Stimulated activated CD4-positive, alpha-beta T cell treated with anti-CD3 and anti-CD28 coated beads, Interleukin-12 subunit alpha, Interleukin-12 subunit beta, amount 100 ng/mL, for 24 hours (primary cell): ENCODE data around the gene BCAS1.

Experiments used
- DNase-seq, 2 experiments: peaks; one replicate each; pipeline ENCODE4 v3.0.0-alpha.2; 2020; ENCODE audit warnings: low read depth in 2 of 2

Gene BCAS1

DNA sequence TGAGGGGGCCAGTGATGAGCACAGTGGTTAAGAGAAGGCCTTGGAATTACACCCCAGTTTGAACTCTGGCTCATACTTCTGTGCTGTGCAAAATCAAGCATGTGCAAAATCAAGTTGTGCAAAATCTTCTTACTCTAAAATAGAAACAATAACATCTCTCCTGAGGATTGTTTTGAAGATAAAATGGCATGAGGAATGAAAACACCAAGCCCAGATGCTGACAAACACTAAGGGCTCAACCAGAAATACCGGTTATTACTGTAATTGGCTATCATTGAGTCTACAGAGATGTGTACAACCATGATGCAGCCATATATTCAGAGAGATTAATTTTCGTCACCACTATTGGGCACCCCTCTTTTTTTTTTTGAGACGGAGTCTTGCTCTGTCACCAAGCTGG is 5.9 kb upstream of the BCAS1 start:
- no peak for DNase-seq

DNA sequence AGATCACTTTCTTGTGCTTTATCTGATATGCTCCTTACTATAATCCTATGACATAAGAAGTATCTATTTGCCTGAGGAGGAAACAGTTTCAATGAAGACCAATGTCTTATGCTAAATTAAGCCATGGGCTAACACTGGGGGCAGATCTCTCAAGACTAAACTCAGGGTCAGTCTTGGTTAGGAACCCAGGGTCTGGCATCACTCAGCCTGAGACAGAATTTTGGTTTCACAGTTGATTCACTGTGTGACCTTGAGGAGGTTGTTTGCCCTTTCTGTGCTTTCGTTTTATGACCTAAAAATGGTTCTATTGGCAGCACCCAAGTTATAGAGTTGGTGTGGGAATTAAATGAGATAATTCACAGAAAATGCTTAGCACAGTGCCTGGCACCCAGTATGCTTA is 4.9 kb upstream of the BCAS1 start:
- DNase-seq: no peak

DNA sequence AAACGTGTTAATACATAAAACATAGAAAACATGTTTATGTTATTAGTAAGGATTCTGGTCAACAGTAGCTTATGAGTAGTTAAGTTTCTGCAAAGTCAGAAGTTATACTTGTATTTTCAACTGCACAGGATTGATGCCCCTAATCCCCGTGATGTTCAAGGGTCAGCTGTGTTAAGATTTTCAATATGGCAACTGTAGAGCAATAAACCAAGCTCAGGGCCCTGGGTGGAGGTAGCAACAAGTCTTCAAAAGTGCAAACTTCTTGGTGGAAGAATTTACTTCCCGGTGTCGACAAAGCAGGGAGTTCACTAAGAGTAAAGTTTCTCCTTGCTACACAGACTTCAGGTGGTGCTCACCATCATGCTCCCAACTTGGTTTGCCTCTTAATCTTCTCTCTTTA is 4.1 kb upstream of the BCAS1 start:
- no peak for DNase-seq

DNA sequence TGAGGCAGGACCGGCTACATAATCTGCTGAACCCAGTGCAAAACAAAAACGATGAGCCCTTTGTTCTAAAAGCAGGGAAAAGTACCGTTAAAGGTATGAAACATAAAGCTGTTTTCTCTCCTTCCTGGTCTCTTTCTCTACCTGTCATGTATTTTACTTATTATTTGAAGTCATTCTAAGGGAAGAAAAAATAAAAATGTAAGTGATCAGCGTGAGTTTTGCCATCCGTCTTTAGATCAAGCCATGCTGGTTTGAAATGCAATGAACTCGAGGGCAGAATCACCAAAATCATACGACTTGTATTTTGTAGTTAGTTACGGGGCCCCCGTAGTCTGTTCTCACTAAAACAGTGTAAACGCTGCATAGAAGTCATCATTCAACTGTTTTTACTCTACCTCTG is 2.9 kb upstream of the BCAS1 start:
- no peak for DNase-seq

DNA sequence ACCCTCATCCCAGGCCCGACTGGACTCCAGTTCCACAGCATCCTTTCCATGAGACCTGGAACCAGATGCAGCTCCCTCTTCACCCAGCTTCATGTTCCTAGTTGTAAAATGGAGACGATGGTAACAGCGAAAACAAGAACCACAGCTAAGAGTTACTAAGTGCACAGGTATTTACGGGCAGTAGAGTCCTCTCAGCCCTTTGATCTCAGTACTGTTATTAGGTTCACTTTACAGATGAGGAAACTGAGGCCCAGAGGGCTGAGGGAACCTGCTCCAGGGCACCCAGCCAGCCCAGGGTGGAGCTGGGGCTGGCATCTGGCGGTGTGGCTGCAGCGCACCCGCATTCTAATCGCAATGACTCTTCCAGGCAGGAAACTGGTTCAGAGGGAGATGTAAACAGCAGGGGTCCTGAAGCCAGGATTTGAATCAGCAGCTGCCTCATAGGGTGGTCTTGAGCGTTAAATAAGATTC is 858 bp downstream of the BCAS1 start:
- no peak for DNase-seq

DNA sequence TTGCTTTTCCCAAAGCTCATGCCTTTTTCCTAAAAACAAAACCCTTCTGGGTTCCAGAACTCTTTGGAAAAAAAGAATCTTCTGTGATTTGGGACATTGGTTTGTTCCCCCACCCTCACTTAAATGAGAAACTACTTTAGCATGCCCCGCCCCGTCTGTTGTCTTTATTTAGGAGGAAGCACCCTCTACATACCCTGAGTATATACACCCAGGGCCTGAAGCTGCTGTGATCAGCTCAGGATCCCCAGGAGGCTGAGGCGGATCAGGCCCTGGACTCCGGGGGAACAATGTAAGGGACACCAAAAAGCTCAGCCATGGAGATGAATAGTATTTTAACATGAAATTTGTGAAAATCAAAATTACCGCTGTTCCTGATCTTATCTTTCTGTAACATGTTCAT is 1.4 kb downstream of the BCAS1 start:
- DNase-seq: no peak

DNA sequence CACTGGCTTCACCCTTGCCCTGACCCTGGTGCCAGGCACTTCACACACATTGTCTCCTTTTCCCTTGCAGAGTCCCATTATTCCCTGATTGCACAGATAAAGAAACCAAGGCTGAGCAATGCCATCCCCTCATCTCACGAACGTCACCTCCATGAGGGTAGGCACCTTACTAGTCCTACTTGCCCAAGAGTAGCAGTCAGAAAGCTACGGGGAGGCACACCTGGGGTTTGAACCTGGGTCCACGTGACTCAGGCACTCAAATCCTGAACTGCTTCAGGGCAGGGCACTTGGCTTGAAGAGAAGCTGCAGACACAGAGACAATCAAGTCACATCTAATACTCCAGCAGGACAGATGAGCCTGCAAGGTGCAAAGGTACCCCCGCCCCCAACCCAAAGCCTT is 1.9 kb downstream of the BCAS1 start:
- no peak for DNase-seq

DNA sequence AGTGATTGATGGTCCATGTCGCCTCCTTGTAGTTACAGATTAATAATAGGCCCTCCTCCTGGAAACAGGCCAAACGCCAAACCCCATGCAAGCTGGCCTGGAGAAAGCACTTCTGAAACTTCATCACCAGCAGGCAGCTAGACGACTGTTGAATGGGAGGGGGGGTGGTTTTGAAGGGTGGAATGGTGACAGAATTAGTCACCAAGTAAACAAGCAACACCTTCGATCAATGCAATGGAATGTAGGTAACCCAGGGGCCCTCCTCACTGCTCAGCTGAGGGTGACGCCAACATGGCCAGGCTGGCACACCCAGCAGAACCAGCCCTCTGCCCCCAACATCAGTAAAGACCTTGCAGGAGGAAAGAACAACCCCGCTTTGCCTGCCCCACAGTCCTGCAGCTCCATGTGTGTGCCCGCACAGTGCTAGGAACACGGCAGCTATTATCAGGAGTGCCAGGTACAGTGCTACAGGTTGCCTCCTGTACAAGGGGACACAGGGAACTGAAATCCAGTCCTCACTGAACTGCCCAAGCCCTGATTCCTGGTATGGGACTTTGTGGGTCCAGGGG is 2.7 kb downstream of the BCAS1 start:
- DNase-seq: no peak

DNA sequence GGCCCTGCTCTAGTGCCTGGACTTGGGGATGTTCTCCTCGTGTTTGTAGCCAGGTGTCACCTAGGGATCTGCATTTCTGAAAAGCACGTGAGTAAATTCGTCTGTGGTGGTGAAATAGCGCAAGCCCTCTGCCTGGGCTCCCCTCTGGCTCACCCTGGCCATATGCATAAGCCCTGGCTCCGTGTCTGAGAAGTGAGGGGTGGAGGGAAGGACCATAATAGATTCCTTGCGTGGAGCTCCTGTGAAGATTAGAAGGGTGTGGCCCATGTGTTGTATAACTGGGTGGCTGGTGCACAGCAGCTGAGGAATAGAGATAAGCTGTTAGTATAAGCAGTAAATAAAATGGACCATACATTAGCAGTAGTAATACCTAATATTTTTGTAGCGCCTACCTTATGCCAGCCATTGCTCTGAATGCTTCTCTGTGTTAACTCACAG is 4.8 kb downstream of the BCAS1 start:
- no peak for DNase-seq

DNA sequence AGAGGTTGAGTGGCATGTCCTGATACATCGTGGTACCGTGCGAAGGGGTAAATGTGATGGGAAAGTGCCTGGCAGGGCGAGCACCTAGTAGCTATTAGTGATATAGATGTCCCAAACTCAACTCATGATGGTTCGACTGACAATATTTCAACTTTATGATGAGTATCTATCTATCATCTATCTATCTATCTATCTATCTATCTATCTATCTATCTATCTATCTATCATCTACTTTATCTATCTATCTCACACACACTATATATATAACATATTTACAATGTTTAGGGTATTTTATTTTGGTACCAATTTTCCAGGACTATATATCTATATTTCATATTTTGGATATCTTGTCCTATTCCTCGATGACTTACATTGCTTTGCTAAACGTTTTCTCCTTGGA is 5.5 kb downstream of the BCAS1 start:
- DNase-seq: no peak

DNA sequence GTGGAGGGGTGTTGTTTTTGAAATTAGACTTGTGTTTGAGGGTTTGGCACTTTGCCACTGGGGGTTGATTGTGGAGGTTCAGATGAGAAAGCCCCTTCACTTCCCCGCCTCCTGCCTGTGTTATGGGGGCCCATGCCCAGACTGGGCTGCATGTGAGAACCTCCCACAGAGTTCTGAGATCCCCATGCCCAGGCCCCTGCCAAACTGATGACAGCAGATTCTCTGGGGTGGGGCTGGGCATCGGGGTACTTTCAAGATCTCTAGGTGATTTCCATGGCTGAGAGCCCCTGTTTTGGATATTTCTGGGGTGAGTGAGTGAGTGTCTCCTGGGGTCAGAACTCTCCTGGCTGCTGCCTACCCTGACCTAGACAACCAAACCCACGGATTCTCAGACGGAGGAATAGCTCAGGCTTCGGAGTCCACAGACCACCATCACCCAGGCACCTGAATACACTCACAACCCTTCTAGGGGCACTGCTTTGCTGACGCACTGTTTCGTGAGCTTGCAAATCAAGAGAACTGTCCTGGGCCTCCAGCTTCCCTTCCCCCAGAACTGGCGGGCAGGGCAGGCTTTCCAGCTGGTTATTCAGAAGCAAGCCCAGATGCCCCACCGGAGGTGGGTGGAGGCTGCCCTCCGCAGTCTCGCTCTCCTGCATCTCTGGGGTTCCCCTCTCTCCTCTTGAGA is 6.3 kb downstream of the BCAS1 start:
- no peak for DNase-seq

DNA sequence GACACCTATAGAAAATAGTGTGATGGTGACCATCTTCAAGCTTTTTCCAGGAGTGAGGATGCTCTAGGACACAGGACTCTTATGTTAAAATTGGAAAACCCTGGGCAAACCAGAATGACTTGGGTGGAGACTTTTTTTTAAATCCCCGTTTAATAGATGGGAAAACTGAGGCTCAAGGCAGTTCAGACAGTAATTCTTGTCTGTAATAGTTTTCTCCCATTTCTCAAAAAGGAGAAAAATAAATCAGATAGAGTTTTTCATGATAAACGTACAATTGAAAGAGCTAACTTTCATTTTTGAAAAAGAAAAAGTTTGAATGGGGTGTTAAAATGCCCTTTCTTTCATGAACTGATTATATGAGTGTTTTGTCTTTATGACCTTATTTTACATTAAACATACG is 6.8 kb downstream of the BCAS1 start:
- DNase-seq: no peak

DNA sequence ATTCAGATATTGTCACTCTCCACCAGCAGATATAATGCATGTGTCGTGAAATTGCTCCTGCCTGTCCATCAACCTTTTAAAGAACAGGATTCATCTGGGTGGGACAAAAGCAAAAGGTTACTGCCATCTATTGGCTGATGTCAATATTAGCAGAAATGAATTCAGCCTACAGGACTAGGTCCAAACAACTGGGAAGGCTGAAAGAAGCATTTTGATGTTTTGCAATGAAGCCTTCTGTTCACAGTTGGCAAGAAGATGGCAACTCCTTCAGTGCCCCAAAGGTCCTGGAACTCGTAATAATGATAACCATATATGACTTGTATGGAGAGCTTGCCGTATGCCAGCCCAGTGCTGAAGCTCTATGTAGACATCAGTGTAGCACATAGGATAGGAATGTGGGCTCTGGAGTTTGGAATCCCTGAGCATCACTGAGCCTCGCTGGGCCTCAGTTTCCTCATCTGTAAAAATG is 7.5 kb downstream of the BCAS1 start:
- DNase-seq: no peak

DNA sequence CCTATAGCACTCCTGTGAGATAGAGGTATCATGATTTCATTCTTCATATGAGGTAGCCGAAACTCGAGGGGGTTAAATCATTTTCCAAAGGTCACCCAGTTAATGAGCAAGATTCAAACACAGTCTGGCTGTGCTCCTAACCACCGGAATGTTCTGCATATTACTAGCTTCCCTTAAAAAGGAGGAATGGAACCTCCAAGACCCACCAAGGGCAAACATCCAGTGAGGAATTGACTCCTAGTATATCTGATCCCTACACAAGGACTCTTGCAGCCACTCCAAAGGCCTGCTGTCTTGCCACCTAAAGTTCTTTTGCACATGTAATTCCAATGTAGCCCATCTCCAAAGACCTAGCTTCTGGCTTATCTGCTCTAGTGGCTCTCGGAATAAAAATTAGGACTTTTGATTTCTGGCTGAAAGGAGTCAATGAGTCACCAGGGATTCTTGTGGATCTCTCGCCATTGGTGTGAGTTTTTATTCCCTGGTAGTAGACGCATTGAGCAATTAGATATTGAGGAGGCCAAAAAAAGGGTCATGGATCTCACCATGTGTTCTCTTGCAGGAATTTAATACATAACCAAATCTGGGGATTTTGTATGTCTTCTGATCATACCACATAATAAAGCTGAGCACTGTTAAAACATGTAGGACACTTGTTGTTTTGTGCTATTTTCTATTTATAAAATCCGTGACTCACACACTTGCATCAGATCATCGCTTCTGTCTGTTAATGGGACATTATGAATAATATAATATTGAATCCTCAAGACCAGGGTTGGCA is 9.1 kb downstream of the BCAS1 start:
- no peak for DNase-seq

DNA sequence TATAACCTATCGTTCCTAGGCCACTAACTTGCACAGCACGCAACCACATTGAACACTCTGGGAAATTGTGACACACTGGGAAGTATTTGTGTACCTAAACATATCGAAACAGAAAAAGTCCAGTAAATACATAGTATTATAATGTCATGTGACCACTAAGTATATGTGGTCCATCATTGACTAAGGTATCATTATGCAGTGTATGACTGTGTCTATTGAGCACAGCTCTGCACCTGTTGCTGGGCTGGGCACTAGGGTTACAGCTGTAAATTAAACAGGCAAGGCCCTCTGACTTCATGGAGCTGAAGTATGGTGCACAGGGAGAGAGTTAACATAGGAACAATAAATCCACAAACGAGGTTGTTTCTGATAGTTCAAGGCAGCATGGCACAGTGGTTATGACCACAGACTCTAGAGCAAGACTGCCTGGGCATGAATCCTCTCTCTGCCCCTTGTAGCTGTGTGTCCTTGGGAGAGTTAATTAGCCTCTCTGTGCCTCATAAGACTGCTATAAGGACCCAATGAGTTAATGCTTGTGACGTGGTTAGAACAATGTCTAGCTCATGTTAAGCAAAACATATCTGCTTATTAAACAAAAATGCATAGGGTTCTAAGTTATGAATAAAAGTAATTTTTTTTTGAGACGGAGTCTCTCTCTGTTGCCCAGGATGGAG is 10.6 kb downstream of the BCAS1 start:
- no peak for DNase-seq

DNA sequence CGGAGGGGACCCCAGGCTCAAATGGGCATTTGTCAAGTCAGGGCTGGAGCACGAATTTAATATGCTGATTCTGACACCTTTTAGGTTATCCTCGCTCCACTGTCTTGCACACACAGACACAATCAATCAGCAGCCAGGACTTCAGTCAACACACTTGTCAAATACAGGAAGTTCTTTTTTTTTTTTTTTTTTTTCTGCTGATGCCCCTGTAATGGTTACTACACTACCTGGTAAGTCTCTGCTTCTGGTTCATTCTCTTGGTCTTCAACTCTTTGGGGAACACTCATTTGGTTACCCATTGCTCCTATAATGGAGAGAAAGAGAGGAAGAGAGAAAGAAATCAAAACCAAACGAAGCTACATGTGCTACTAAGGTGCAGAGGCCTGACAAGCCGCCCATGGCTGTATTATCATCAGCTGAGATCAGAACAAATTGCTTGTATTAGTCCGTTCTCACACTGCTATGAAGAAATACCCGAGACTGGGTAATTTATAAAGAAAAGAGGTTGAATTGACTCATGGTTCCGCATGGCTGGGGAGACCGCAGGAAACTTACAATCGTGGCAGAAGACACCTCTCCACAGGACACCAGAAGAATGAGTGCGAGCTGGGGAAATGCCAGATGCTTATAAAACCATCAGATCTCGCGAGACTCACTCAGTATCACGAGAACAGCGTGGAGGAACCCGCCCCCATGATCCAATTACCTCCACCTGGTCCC is 11.8 kb downstream of the BCAS1 start:
- DNase-seq: no peak

DNA sequence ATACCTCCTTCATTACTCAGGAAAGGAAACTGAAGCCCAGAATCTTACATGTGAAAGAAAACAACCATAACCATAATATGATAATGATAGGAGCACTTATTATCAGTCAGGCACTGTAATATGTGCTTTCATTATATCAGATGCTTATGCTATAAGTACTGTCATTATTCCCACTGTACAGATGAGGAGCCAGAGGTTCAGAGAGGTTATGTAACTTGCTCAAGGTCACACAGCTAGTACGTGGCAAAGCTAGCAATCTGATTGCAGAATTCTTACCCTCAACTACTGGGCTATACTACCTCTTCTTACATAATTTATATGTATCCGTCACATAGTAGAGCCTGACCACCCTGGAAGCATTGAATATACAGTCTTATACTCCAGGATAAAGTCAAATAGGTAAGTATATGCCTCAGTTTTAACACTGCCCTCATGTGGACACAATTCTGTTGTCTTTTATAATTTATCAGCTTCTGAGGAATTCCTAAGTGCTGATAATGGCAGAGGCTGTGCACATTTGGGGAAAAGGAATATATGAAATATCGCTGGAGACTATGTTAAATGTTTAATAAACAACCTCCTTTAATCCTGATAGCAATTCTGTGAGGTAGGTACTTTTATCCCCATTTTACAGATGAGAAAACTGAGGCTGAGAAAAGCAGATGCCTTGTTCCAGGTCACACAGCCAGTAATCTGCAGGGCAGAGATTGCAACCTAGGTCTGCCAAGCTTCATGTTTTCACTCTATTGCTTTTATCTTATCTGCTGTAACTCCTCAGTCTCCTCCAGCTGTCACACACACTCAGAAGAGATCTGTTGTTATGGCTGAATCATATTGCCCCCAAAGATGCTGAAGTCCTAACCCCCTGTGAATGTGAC is 13.4 kb downstream of the BCAS1 start:
- DNase-seq: no peak

DNA sequence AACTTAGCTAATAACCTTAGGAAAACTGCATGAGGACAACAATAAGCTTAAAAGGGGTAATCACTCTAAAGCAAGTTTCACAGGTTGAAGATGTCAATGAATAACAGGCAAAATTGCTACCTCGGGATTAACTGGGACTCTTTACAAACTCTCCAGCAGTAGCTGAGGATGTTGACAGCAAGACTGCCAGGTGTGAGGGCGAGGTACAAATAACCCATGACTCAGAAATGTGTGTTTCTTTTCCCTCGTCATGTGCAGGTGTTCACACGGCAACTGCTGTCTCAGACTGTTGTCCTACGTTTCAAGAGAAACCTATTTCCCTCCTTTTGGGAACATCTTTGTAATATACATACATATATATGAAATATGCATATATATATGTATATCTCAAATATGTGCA is 15.9 kb downstream of the BCAS1 start:
- DNase-seq: no peak

DNA sequence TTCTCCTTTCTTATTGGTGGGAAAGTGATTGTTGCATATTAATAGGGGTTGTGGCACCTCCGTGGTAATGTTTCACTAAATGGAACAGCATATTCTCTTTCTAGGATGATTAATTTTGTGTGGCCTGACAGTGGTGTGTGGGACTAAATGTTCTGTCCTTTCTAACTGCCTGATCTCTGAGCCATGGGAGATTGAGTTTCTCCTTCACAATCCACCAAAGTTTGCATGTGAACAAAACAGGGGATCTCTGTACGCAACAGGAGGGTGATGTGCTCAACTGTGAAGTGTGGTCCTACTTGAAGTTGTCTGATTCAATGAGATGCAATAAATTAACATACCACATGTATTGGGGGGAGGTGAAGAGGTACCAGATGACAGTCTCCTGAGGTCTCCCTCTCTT is 19.3 kb downstream of the BCAS1 start:
- DNase-seq: no peak

DNA sequence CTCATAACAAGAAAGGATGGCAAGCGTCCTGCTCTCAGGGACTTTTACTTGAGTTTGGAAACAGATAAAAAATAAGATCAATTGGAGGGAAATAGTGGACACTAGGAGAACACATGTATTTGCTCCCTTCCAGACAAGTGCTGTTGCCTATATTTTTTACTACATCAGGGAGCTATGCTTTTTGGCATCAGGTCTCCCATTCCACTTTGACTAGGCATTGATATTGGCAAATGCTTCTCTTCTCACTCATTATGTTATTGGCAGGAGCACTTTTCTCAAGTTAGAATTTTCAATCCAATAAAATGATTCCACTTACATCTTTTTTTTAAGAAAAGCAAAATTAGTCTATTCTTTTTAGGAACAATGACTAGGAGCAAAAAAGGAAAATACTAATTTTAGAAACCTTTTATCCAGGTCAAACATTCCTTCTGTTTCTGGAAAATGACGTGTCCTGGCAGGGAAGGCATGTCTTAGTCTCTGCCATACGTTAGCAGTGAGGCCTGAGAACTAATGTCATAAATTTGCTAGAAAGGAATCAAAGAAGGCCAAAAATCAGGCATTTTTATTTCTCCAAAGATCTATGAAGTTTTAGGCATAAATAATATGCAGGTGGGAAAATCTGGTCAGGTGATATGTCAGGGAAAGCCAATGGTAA is 21.4 kb downstream of the BCAS1 start:
- DNase-seq: no peak
